Measurements from ENCODE around the gene TM9SF3.

TM9SF3 gene

GRCh38 chr10:96468845-96469244 lies 118.0 kb downstream of the TM9SF3 start:
- no peak for DNase-seq (ENCODE audit: low spot score)
